GM18951 (cell line): ENCODE results near the gene ARHGEF4.
A peak's percentile ranks its signal among the peaks of the same experiment; 100 is the strongest.

Experiments used
- POLR2A ChIP-seq: IDR thresholded peaks from 4 replicates; pipeline ENCODE4 v1.6.1; 2011; ENCODE audit warnings: mild to moderate bottlenecking; ENCODE audit not compliant: insufficient read length, insufficient read depth; ENCODE audit errors: extremely low read depth
- in situ Hi-C: fragments of 300-500 bp; cut with MboI; formaldehyde crosslinking; loops from one replicate; pipeline ENCODE4 v1.12.0; 2022; ENCODE audit warnings: low sequenced_read_pairs, mixed read lengths, inconsistent platforms; ENCODE audit not compliant: unreplicated experiment

The ARHGEF4 gene

GRCh38 chr2:130836501-130837174 is at the start of gene ARHGEF4:
Gene ARHGEF4, plus strand, starts transcription at chr2:130836914. Its CDS starts 40 bp downstream, at chr2:130836954.
- in situ Hi-C loops: no loop called here
- TF ChIP-seq POLR2A: no peak

GRCh38 chr2:130787841-130788240 is 48.9 kb upstream of the ARHGEF4 start:
- TF ChIP-seq POLR2A: no peak
- in situ Hi-C loops: no loop called here

GRCh38 chr2:130790312-130790711 is 46.4 kb upstream of the ARHGEF4 start:
- no peak for TF ChIP-seq POLR2A
- in situ Hi-C loops: no loop called here

GRCh38 chr2:130790804-130791616 is 45.7 kb upstream of the ARHGEF4 start:
- no peak for TF ChIP-seq POLR2A
- in situ Hi-C loops: no loop called here

GRCh38 chr2:130791617-130791939 is 45.1 kb upstream of the ARHGEF4 start:
- in situ Hi-C loops: no loop called here
- no peak for TF ChIP-seq POLR2A

GRCh38 chr2:130795431-130795830 is 41.3 kb upstream of the ARHGEF4 start:
- no peak for TF ChIP-seq POLR2A
- in situ Hi-C loops: no loop called here

GRCh38 chr2:130796290-130796689 is 40.4 kb upstream of the ARHGEF4 start:
- no peak for TF ChIP-seq POLR2A
- in situ Hi-C loops: no loop called here

- in situ Hi-C loops: no loop called here
- TF ChIP-seq POLR2A: peak; percentile 42
These were observed 39.0 kb upstream of the ARHGEF4 start for GRCh38 chr2:130797493-130798435.

- TF ChIP-seq POLR2A: no peak
- in situ Hi-C loops: no loop called here
These were observed 38.1 kb upstream of the ARHGEF4 start for GRCh38 chr2:130798472-130799218.

GRCh38 chr2:130799295-130799694 is 37.4 kb upstream of the ARHGEF4 start:
- in situ Hi-C loops: no loop called here
- no peak for TF ChIP-seq POLR2A

- in situ Hi-C loops: no loop called here
These were observed 31.1 kb upstream of the ARHGEF4 start for GRCh38 chr2:130805613-130806012.

GRCh38 chr2:130806370-130806769 is 30.3 kb upstream of the ARHGEF4 start:
- in situ Hi-C loops: no loop called here
- no peak for TF ChIP-seq POLR2A

More at GRCh38 chr2:130805613-130806012, 31.1 kb upstream of the ARHGEF4 start:
- no peak for TF ChIP-seq POLR2A
